HepG2 (cell line): ENCODE results near the gene KLKB1. TPM values are rescaled to one million over a fixed set of nuclear protein-coding genes. Genes with fewer than 3 reads are reported as not detected.

ENCODE experiments used
- ATAC-seq: fragments of 200-7000 bp; cut with Tn5 transposase; 3 replicates; pipeline ENCODE4 v1.9.1; 2020; ENCODE audit warnings: mild to moderate bottlenecking, moderate library complexity
- BruUV-seq: library from RNA; stranded (reverse); fragments of 400-500 nt; replicated peaks from 2 replicates; lab custom pipeline; 2021; lab: Mats Ljungman, UMichigan
- CTCF ChIA-PET: fragments of 300-600 bp; formaldehyde crosslinking; extraction: SDS; loops from one replicate; lab custom pipeline; 2021; ENCODE audit warnings: low total read pairs, inconsistent platforms, low intra/inter-chr PET ratio; lab: Yijun Ruan, JAX
- POLR2A ChIA-PET: fragments of 350-600 bp; sonication (Branson Sonifier 250); formaldehyde crosslinking; loops from one replicate; lab custom pipeline; 2020; ENCODE audit warnings: antibody characterized with exemption, inconsistent platforms; lab: Yijun Ruan, JAX
- DNase-seq: peaks from one replicate; pipeline ENCODE4 v3.0.0-alpha.2; 2015; ENCODE audit warnings: low spot score
- FAIRE-seq: peaks from 3 replicates; lab custom pipeline; 2011; peaks lifted over from hg19 to GRCh38; lab: Jason Lieb, UNC
- H2AFZ ChIP-seq: one replicate; pipeline ENCODE4 v1.6.1; 2011; ENCODE audit warnings: low read length, inconsistent platforms
- H3K27ac ChIP-seq: fragments of 300-600 bp; 3 replicates; pipeline ENCODE4 v1.8.0; 2011; ENCODE audit warnings: mixed run types, mild to moderate bottlenecking, mixed read lengths, low read length, inconsistent platforms; ENCODE audit not compliant: insufficient read depth; ENCODE audit errors: extremely low read length
- H3K27me3 ChIP-seq, 2 experiments: fragments of 200-600 bp in 1 of 2; 2 replicates in 1 of 2; 3 replicates in 1 of 2; pipeline versions ENCODE4 v1.6.0 to v1.8.0; 2011; ENCODE audit warnings: low read length in 2 of 2, mild to moderate bottlenecking in 2 of 2, moderate library complexity in 2 of 2, inconsistent platforms in 1 of 2; ENCODE audit not compliant: insufficient read depth in 2 of 2, control insufficient read depth in 1 of 2
- H3K36me3 ChIP-seq, 2 experiments: fragments of 200-600 bp in 1 of 2; replicated peaks in 1 of 2; 2 replicates in 1 of 2; 3 replicates in 1 of 2; pipeline versions ENCODE4 v1.5.1 to v1.8.0; 2011; ENCODE audit warnings: low read length in 2 of 2, inconsistent platforms in 1 of 2; ENCODE audit not compliant: insufficient read depth in 2 of 2, control insufficient read depth in 1 of 2
- H3K4me1 ChIP-seq: 2 replicates; pipeline ENCODE4 v1.5.1; 2012; ENCODE audit warnings: low read length, inconsistent platforms; ENCODE audit not compliant: insufficient read depth
- H3K4me2 ChIP-seq: 2 replicates; pipeline ENCODE4 v1.6.0; 2011; ENCODE audit warnings: low read depth, low read length, inconsistent platforms
- H3K4me3 ChIP-seq, 3 experiments: fragments of 200-600 bp in 1 of 3; sonication (generic), shearing (Covaris generic) in 1 of 3; replicated peaks in 1 of 3; 2 replicates each; pipeline ENCODE4 v1.5.1; 2011 to 2016; ENCODE audit warnings: low read length in 3 of 3, inconsistent platforms in 2 of 3, low read depth in 2 of 3, mild to moderate bottlenecking in 2 of 3, control low read depth in 1 of 3, mixed read lengths in 1 of 3; ENCODE audit not compliant: insufficient read depth in 1 of 3
- H3K79me2 ChIP-seq: one replicate; pipeline ENCODE4 v1.6.1; 2011; ENCODE audit warnings: low read length, inconsistent platforms; ENCODE audit not compliant: insufficient read depth
- H3K9ac ChIP-seq: 2 replicates; pipeline ENCODE4 v1.6.0; 2011; ENCODE audit warnings: mild to moderate bottlenecking, low read depth, low read length, inconsistent platforms; ENCODE audit not compliant: insufficient read depth
- H3K9me3 ChIP-seq: 2 replicates; pipeline ENCODE4 v1.5.1; 2012; ENCODE audit warnings: mild to moderate bottlenecking, low read length
- H4K20me1 ChIP-seq: 2 replicates; pipeline ENCODE4 v1.6.0; 2011; ENCODE audit warnings: inconsistent platforms, mild to moderate bottlenecking, low read length, moderate library complexity; ENCODE audit not compliant: insufficient read depth
- CENPT ChIP-seq: sonication (generic); formaldehyde crosslinking; IDR thresholded peaks from 2 replicates; pipeline ENCODE4 v1.8.0; 2022; ENCODE audit warnings: low read depth, mild to moderate bottlenecking, moderate library complexity, missing genetic modification reagents
- DPF2 ChIP-seq: sonication (generic); formaldehyde crosslinking; IDR thresholded peaks from 2 replicates; pipeline ENCODE4 v1.4.0; 2020; ENCODE audit warnings: mild to moderate bottlenecking, low read depth, missing genetic modification reagents, borderline replicate concordance
- LCORL ChIP-seq, 2 experiments: fragments of 450-650 bp in 1 of 2; sonication (generic) in 1 of 2; formaldehyde crosslinking in 1 of 2; IDR thresholded peaks; 2 replicates each; pipeline versions ENCODE4 v1.5.0 to v1.6.1; 2017 to 2020; ENCODE audit warnings: antibody characterized with exemption in 1 of 2, missing genetic modification reagents in 1 of 2
- MNT ChIP-seq: fragments of 450-650 bp; IDR thresholded peaks from 2 replicates; pipeline ENCODE4 v1.6.1; 2016
- SALL2 ChIP-seq: sonication (generic); formaldehyde crosslinking; IDR thresholded peaks from 2 replicates; pipeline ENCODE4 v1.8.1; 2023; ENCODE audit warnings: mild to moderate bottlenecking, missing genetic modification reagents, inconsistent platforms
- TCF12 ChIP-seq, 2 experiments: fragments of 450-650 bp in 1 of 2; sonication (generic) in 1 of 2; formaldehyde crosslinking in 1 of 2; IDR thresholded peaks; 2 replicates each; pipeline versions ENCODE4 v1.6.1 to v1.8.0; 2017 to 2022; ENCODE audit warnings: antibody characterized with exemption in 1 of 2, mild to moderate bottlenecking in 1 of 2, missing genetic modification reagents in 1 of 2, moderate library complexity in 1 of 2
- ZNF331 ChIP-seq: sonication (generic); formaldehyde crosslinking; IDR thresholded peaks from 2 replicates; pipeline ENCODE4 v1.4.0; 2020; ENCODE audit warnings: missing genetic modification reagents
- WGBS: methylation state at CpG from one replicate; pipeline ENCODE4 v1.1.6; 2017; ENCODE audit warnings: low lambda C conversion rate; 5-methylcytosine and 5-hydroxymethylcytosine counted together
- in situ Hi-C: cut with HindIII; loops from 2 replicates; pipeline ENCODE4 v1.10.0; 2017; ENCODE audit warnings: low pct_unique_long_range_greater_than_20kb; ENCODE audit not compliant: extremely low pct_ligation_motif_present
- intact Hi-C: fragments of 100-400 bp; cut with micrococcal nuclease; formaldehyde crosslinking; loops from one replicate; pipeline ENCODE4 v1.10.0; 2022; ENCODE audit not compliant: unreplicated experiment
- polyA plus RNA-seq, 8 experiments: library from polyadenylated mRNA; depleted of rRNA in 3 of 8; stranded (reverse) in 7 of 8; unstranded in 1 of 8; fragments of >200 nt; fragmentation: Illumina TruSeq in 4 of 8; extraction: Trizol in 4 of 8; gene quantifications; 2 replicates each; pipeline versions ENCODE4 v1.2.1 to v1.2.3, GENCODE V29; 2011 to 2016; ENCODE audit warnings: low read depth in 4 of 8, missing spikeins in 1 of 8, mixed read lengths in 1 of 8; ENCODE audit not compliant: insufficient read depth in 1 of 8
- total RNA-seq, 5 experiments: library from RNA; depleted of rRNA; stranded (reverse); fragments of >200 nt; fragmentation: Illumina TruSeq; extraction: Trizol; gene quantifications; 2 replicates each; pipeline ENCODE4 v1.2.3, GENCODE V29; 2016; ENCODE audit warnings: low read depth in 1 of 5

KLKB1 gene
- total and polyA plus RNA-seq, 2 of the 13 experiments (the other 11 are each of a cell fraction or from before 2014, with no cell fraction given), result 0.26 to 0.49 TPM

DNA sequence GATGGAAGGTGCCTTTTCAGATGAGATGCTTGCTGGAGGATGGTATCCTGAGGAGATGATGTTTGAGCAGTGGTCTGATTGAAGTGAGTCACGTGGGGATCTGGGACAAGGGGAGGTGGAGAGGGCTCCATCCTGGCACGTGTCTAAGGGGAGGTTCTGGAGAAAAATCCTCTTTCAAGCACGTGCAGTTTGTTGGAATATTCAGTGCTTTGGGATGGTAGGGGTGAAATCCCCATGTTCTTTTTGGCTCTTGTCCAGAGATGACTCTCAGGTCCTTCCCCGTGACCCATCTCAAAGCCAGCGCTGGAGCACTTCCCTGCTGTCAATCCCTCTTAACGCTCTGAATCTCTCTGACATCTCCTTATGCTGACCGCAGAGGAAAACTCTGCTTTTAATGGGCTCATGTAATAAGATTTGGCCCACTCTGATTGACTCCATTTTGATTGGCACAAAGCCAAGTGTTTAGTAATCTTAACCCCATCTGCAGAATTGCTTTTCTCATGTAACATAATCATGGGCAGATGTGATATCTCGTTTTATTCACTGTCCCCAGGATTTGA, 10.8 kb upstream of the KLKB1 start:
- H3K4me2 ChIP-seq, result no peak overlapping the region
- H3K27me3 ChIP-seq, result 0 out of 5 replicates have a peak, but pooled peaks cover 0 to 3% of the 10 kb centered on the region in 2 experiments
- in situ Hi-C loops (no loop called here), intact Hi-C loops (no loop called here)
- CTCF ChIA-PET, result no interaction called here
- no peaks in the 10 kb centered on the region for H3K9me3 ChIP-seq
- no peaks in the 10 kb centered on the region for H3K4me1 ChIP-seq
- no peak overlapping the region for H3K9ac ChIP-seq
- H3K36me3 ChIP-seq, result no peaks in the 10 kb centered on the region
- TF ChIP-seq MNT (peak; percentile 72), DPF2 (CRISPR knock-in tag) (no peak), CENPT (CRISPR knock-in tag) (no peak), ZNF331 (CRISPR knock-in tag) (no peak), TCF12 (IDR thresholded peaks at IDR 0.05) (no peak), TCF12 (CRISPR knock-in tag; IDR thresholded peaks at IDR 0.05) (no peak), SALL2 (CRISPR knock-in tag) (no peak), LCORL (IDR thresholded peaks at IDR 0.05) (peak; percentile 30; the same call in 1 of the 2 replicates), LCORL (CRISPR knock-in tag; IDR thresholded peaks at IDR 0.05) (no peak)
- no peak overlapping the region for H2AFZ ChIP-seq
- H4K20me1 ChIP-seq, result no peaks in the 10 kb centered on the region
- H3K79me2 ChIP-seq, result no peaks in the 10 kb centered on the region
- DNase-seq, result no peak
- no peak for ATAC-seq
- WGBS, result 25% methylated on average over 7 of the region's 8 CpGs
- no peak overlapping the region for H3K4me3 ChIP-seq
- POLR2A ChIA-PET, result no interaction called here
- no TSS peak for BruUV-seq
- H3K27ac ChIP-seq, result no peak overlapping the region
- no peak for FAIRE-seq
